ENCODE results near the gene RPL18A. TPM values are rescaled to one million over a fixed set of nuclear protein-coding genes. Genes with fewer than 3 reads are reported as not detected.
A peak's percentile ranks its signal among the peaks of the same experiment; 100 is the strongest.

RPL18A gene
- total and polyA plus RNA-seq, 2 of the 13 experiments (the other 11 are each of a cell fraction or from before 2014, with no cell fraction given), result 1,471 to 2,004 TPM

- TF ChIP-seq AHDC1 (CRISPR knock-in tag; IDR thresholded peaks at IDR 0.05; ENCODE audit: borderline replicate concordance) (no peak), NR2F1 (CRISPR knock-in tag; IDR thresholded peaks at IDR 0.05) (no peak), FOXA1 (IDR thresholded peaks at IDR 0.05) (no peak), FOXA1 (CRISPR knock-in tag; IDR thresholded peaks at IDR 0.05) (no peak), ZBTB2 (CRISPR knock-in tag; IDR thresholded peaks at IDR 0.05; ENCODE audit: low read depth) (no peak), ZBTB26 (CRISPR knock-in tag; IDR thresholded peaks at IDR 0.05; ENCODE audit: borderline replicate concordance) (no peak), ZNF446 (CRISPR knock-in tag; IDR thresholded peaks at IDR 0.05) (no peak), TSC22D2 (CRISPR knock-in tag; IDR thresholded peaks at IDR 0.05; ENCODE audit: borderline replicate concordance) (no peak), TP53 (CRISPR knock-in tag; conservative IDR thresholded peaks at IDR 0.05) (no peak), ZNF143 (CRISPR knock-in tag; IDR thresholded peaks at IDR 0.05) (no peak), BHLHE40 (IDR thresholded peaks at IDR 0.05; ENCODE audit: low read length) (no peak), ZNF512B (CRISPR knock-in tag; IDR thresholded peaks at IDR 0.05; ENCODE audit: borderline replicate concordance) (no peak), TGIF2 (CRISPR knock-in tag; IDR thresholded peaks at IDR 0.05) (no peak), CBX2 (IDR thresholded peaks at IDR 0.05; ENCODE audit: low read depth, low read length) (no peak), CBX2 (CRISPR knock-in tag; IDR thresholded peaks at IDR 0.05; ENCODE audit: low read depth) (0 out of 2 replicates have a peak, but pooled peaks have one; percentile 23), ZNF451 (CRISPR knock-in tag; IDR thresholded peaks at IDR 0.05) (no peak), MTERF4 (CRISPR knock-in tag; IDR thresholded peaks at IDR 0.05) (no peak)
Observed at GRCh38 chr19:17847538-17848366, 12.0 kb upstream of the RPL18A start, which contains the start of gene JAK3 (continued).

Data from HepG2 (cell line).